ENCODE measurements around the gene LURAP1L.

- TF ChIP-seq POLR2AphosphoS5 (IDR thresholded peaks at IDR 0.05; ENCODE audit: borderline replicate concordance, low read depth, low read length), result no peak
- no peak for TF ChIP-seq EZH2 (IDR thresholded peaks at IDR 0.05)
- TF ChIP-seq FOXP2 (optimal IDR thresholded peaks at IDR 0.05; ENCODE audit: control extremely low read depth, extremely low read length, insufficient read depth), result no peak
Observed at GRCh38 chr9:12737871-12738270, 36.9 kb upstream of the LURAP1L start.

Measured in SK-N-MC (cell line).